ENCODE results near the gene ANKRD63.

The ANKRD63 gene

GRCh38 chr15:40276927-40277326, 5.9 kb downstream of the ANKRD63 start:
- DNase-seq = no peak

- DNase-seq = no peak
Measured at GRCh38 chr15:40275954-40276353, 6.9 kb downstream of the ANKRD63 start.

DNA sequence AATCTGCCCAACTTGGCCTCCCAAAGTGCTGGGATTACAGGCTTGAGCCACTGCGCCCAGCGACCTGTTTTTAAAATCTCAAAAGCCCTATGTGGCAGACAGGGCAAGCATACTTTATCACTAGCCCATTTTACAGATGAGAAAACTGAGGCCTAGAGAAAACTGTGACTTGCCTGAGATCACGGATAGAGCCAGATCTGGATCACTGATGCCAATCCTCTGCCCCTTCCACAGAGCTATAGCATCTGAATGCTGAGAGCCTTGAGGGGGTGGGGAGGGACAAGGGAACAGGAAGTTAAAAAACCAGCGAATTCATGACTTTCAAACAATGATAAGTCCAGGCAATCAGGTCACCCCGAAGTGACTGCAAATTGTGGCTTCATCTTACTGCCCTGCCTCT, 7.3 kb downstream of the ANKRD63 start:
- no peak for DNase-seq

- peak; percentile 89 for DNase-seq
Measured at GRCh38 chr15:40274350-40275274, 8.3 kb downstream of the ANKRD63 start.

DNA sequence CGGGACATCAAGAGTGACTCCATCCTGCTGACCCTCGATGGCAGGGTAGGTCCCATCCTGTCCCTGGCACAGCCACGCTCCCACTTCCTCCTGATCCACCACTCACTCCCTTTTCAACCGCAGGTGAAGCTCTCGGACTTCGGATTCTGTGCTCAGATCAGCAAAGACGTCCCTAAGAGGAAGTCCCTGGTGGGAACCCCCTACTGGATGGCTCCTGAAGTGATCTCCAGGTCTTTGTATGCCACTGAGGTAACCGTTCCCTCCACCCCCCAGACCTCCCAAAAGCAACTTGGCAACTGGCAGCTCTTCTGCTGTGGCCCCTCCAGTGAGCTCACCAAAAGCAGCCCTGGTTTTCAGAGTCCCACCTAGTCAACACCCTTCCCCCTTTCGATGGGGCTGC, 9.4 kb downstream of the ANKRD63 start:
- no peak for DNase-seq

DNA sequence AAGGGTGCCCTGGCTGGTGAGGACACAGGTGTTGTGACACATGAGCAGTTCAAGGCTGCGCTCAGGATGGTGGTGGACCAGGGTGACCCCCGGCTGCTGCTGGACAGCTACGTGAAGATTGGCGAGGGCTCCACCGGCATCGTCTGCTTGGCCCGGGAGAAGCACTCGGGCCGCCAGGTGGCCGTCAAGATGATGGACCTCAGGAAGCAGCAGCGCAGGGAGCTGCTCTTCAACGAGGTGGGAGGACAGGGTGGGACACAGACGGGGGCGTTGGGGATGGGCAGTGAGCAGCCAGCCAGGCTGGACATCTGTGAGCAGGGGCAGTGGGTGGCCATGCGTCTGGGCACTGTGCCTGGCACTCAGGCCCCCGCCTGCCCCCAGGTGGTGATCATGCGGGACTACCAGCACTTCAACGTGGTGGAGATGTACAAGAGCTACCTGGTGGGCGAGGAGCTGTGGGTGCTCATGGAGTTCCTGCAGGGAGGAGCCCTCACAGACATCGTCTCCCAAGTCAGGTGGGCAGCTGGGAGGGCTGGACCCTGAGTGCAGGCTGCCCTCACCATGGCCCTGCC, 10.3 kb downstream of the ANKRD63 start:
- no peak for DNase-seq

- DNase-seq = no peak
Measured at GRCh38 chr15:40271685-40272484, 11.0 kb downstream of the ANKRD63 start.

GRCh38 chr15:40270246-40270995, 12.4 kb downstream of the ANKRD63 start:
- DNase-seq = no peak

GRCh38 chr15:40269604-40270003, 13.3 kb downstream of the ANKRD63 start:
- no peak for DNase-seq

DNA sequence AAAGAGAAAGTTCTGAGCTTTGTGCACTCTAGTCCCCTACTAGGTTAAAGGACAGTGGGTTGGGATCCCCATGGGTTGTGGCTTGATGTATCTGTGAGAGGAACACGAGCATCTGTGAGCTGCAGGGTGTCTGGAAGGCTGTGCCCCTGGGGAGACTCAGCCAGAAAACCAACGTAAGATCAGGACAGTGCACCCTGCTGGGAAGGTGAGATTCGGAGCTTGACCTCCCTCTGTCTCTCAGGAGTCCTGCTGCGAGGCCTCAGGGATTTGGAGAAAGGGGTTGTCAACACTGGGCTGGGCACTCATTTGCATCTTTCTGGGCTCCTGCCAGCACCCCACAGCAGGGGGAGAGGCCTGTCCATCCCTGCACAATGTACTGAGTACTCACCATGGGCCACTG, 15.2 kb downstream of the ANKRD63 start:
- no peak for DNase-seq

GRCh38 chr15:40266828-40267304, 16.0 kb downstream of the ANKRD63 start:
- no peak for DNase-seq

- no peak for DNase-seq
Measured at GRCh38 chr15:40265875-40266274, 17.0 kb downstream of the ANKRD63 start.

DNA sequence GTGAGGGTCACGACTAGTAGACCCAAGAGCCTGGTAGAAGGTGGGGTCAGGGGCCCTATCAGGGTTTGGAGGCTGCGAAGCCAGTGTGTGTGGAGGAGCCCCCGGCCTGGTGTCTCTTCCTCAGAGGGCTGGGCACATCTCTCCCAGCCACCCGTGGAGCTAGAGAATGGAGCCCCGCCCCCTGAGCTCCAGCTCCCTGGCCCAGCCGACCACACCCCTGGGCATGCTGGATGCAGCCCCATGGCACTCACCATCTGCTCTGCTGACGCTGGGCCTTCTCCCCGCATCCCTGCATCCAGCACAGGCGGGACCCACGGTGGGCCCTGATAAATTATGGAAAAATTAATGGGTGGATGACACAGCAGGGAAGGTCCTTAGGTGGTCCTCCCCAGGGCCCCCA, 17.5 kb downstream of the ANKRD63 start:
- no peak for DNase-seq

DNA sequence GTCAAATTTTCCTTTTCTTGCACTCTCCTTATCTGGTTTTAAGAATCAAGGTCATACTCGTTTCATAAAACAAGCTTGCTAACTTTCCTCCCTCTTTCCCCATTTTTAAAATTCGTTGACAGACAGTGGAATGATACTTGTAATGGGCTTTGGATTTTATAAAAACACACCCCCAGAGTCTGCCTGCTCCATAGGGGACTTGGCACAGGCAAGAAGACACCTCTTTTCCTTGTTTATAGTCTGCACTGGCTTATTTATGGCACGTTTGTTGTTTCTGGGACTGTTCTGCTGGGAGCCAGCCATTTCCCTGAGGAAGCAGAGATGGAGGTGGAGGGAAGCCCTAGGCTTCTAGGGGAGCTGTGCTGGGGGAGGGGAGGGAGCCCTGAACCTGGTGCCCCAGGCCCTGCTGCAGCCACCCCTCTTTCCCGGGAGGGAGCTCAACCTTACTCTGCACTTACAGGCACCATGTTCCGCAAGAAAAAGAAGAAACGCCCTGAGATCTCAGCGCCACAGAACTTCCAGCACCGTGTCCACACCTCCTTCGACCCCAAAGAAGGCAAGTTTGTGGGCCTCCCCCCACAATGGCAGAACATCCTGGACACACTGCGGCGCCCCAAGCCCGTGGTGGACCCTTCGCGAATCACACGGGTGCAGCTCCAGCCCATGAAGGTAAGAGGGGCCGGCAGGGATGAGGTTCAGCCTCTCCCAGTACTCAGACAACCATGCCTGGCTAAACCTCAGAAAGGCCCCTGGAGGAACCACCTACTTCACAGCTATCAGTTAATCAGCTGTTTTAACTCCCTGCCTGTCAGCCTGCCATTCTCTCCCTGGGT, 18.3 kb downstream of the ANKRD63 start:
- DNase-seq = no peak

DNA sequence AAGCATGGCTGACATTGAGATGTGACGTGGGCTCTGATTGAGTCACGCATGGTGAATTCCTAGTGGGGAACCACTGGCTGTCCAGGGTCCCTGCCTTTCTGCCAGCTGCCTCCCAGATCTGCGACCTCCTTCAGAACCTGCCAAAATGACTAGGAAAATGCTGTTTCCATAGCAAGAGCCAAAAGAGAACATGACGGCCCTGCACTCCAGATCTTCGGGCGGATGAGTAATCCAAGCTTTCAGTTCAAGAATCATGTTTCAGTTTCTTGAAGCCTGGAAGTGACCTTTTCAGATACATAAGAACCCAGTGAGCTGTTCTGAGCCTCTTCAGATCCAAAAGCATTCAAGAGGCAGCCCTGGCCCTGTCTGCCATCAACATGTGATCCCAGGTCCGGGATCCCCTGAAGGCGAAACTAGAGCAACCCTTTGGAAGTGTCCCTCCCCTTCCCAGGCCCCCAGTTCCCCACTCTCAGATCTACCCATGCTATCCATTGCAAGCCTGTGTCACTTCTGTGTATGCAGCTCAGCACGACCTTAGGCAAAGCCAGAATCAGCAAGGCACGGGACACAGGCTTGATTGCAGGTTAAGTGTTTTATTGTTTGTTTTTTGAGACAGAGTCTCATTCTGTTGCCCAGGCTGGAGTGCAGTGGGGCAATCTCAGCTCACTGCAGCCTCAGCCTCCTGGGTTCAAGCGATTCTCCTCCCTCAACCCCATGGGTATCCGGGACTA, 19.7 kb downstream of the ANKRD63 start:
- DNase-seq = no peak

DNA sequence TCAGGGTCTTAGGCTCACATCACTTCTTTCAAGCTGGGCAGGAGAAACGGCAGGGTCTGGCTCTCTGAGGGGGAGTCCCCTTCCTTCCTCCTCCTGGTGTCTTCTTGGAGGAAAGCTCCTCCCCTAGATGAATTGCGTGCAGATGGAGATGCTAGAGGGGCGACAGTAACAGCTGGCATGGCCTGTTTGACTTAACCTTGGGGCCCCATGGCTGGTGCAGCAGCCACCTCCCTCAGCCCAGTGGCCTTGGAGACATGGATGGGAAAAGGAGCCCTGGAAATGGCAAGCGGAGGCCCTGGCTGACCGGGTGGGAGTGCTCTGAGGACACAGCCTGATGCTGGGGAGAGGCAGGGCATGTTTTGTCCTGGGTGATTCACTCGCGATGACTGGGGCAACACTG, 23.8 kb downstream of the ANKRD63 start:
- no peak for DNase-seq

- DNase-seq = no peak
Measured at GRCh38 chr15:40258544-40258943, 24.3 kb downstream of the ANKRD63 start.

DNA sequence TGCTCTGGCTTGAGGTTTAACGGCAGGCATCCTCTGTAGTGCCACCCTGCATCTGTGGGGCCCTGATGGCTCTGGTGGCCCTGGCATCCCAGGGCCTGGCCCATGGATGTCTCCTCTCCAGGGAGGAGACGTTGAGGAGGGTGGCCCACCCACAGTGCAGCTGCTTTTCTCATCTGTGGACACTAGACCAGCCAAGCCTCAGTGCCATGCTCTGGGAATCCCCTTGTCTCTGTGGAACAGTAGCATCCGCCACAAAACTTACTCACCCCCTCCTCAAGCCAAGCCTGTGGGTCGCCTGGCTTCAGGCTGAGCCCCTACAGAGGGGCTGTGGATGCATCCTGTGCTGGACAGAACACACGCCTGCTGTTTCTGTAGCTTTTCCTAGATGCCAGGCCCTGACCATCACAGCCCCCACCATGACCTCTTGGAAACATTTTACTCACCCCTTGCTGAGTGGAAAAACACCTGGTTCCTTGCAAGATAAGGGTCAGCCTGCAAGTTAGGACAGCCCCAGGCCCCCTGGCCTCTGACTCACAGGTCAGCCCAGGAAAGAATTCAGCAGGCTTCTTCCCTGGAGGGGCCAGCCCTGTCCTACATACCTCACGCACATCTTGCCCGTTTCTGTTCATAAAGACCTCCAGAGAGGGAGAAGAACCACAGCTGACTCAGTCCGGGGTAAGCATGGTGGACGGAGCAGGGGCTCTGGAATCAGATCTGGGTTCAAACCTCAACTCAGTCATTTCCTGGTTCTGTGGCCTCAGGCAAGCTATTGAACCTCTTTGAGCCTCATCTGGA, 25.0 kb downstream of the ANKRD63 start:
- DNase-seq = no peak

GRCh38 chr15:40256638-40257235, 26.1 kb downstream of the ANKRD63 start:
- DNase-seq = no peak

GRCh38 chr15:40255033-40255432, 27.8 kb downstream of the ANKRD63 start:
- no peak for DNase-seq
